ENCODE results near the gene ANO10.

ANO10 gene

DNA sequence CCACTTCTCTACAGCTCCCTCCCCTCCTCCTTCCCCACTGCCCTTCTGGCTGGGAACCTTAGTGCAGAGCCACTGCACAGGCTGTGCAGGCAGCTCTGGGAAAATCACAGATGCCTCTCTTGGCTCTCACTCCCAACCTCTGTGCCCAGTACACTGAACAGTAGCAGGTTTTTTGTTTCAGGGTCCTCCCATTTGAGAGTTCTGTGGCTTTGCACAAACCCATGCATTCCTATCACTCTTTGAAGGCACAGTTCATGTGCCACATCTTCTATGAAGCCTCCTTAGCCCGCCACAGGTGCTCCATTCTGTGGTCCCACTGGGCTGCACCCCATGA lies 231.6 kb downstream of the ANO10 start:
- intact Hi-C loops (cut with DNase I) = no loop called here
- no peak for DNase-seq

DNA sequence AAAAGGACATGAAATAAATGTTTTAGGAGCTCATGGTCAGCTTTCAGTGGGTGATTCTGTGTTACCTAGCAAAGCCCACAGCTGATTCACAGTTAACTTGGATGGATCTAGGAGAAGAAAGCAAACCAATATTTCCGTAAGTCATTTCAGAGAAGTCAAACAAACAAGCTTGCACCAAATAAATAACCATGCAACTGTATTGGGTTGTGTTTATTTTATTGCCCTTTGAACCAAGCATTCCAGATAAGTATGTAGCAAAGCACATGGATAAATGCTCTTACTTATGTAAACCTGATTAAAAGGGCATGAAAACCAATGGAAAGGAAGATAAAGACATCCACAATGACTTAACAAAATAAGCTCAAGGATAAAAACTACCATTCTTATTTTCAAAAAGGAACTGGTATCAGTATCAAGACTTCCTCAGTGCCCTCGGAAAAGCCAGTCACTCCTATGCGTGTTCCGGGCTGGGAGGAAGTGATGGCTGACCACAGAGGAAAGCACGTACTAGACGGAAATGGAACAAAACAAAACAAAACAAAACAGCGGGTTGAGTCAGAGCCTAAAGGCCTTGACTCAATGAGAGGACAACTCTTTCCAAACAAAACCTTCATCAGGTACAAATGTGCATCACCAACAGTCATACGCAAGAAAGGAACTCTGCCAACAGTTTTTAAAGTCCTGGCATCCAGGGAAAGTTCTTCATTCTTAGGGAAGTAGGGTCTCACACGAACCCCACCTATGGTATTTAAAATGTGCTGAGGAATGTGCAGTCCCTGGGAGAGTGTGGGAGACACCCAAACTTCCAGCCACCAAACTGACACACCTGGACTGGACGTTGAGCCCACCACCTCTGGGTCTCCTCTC lies 232.2 kb downstream of the ANO10 start:
- intact Hi-C loops (cut with DNase I) = no loop called here

DNA sequence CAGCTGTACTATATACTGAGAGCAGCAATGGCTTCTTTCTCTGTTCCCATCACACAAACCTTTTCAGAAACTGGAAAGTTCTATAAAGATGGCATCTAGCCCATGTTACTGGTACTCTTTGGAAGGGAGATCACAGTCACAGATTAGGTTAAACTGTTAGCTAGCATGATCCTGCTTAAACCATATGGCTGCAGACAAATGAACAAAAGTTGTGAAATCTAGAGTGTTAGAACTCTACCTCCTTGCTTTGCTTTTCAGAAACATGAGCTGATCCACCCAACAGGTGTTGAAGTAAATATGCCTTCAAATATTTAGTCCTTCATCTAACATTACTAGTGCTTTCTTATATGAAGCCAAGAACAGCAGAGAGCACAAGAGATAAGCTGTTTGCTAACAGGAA lies 232.9 kb downstream of the ANO10 start:
- DNase-seq = no peak
- intact Hi-C loops (cut with DNase I) = no loop called here

More for the DNA sequence above, 232.2 kb downstream of the ANO10 start:
- DNase-seq = no peak

DNA sequence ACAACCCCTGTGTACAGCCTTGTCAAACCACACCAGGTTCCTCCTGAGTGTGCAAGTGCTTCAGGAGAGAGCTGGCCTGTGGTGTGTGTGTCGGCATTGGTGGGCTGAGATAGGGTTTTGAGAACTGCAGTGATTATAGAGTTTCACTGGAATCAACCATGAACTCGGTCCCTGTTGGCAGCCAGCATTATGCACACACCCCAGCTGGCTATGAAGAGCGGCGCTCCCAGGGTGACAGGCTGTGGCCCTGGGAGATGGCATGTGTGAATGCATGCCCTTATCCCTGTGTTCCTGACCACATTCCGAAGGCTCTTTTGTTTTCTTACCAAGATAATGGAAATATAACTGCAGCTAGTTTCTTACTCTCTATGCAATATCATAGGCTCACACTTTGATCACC lies 233.6 kb downstream of the ANO10 start:
- intact Hi-C loops (cut with DNase I) = no loop called here
- no peak for DNase-seq

DNA sequence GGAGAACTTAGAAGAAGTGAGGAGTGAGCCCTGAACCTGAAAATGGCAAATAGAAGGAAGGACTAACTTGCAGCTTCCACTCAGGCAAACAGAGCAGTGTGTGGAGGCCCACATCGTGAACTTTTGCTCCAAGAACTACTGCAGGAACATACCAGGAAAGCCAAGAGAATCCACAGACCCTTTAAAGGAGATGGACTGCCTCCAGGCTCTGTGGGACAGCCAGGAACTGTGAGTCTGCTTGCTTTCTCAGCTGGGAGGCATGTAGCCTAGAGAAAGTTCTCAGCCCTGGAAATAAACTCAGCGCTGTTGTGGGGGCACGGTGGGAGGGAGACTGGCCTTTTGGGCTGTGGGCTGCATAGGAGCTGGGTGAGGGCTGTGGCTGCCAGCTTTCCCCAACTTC lies 242.5 kb downstream of the ANO10 start:
- no peak for DNase-seq
- intact Hi-C loops (cut with DNase I) = no loop called here

DNA sequence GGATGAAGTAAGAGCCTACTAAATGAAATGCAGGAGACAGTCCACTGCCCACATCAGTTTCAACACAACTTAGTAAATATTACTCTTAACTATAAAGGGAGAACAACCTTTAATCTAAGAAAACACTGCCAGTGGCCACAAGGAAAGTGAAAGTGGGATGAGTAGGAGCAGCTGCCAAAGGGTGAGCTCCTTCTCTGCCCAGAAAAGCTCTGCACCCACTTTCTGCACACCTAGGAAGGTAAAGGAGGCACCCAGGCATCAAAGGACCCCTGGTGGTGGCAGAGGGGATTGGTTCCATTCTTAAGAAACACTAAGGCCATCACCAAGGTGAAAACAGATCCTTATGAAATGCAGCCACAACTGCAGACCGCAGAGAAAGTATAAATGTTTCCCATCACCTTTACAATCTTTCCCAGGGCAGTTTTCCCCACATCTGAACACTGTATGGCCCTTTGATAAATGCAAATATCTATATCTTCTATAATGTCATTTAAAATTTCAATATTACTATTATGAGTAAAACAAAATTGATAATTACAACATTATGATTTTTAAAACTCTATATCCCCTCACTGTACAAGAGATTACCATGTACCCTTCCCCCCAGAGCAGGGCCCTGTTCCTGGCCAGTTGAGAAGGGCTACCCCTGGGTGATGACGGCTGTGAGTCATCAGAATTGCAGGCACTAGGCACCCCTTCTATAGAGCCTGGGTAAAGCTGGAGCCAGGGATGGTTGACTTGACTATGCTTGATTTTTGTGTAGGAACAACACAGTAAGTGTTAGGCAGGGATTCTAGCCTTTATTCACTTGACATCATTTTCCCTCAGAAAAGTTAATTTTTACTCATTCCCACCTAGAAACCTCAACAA lies 243.5 kb downstream of the ANO10 start:
- intact Hi-C loops (cut with DNase I) = no loop called here
- DNase-seq = no peak

DNA sequence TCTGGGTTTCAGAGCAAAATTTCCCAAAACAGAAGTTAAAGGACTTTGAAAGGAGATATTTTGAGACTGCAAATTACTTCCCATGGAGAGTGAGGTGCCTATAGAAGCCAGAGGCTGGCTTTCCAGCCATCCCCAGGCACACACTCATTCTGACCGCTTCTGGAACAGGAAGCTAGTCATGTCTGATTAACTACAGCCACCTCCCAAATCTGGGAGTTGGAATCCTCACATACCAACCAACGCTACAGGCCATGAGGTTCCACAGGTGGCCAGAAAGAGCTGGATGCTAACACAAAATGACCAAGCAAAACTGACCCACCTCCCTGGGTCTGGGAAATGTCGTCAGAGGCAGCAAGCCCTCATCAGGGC lies 248.3 kb downstream of the ANO10 start:
- DNase-seq = no peak
- intact Hi-C loops (cut with DNase I) = no loop called here

DNA sequence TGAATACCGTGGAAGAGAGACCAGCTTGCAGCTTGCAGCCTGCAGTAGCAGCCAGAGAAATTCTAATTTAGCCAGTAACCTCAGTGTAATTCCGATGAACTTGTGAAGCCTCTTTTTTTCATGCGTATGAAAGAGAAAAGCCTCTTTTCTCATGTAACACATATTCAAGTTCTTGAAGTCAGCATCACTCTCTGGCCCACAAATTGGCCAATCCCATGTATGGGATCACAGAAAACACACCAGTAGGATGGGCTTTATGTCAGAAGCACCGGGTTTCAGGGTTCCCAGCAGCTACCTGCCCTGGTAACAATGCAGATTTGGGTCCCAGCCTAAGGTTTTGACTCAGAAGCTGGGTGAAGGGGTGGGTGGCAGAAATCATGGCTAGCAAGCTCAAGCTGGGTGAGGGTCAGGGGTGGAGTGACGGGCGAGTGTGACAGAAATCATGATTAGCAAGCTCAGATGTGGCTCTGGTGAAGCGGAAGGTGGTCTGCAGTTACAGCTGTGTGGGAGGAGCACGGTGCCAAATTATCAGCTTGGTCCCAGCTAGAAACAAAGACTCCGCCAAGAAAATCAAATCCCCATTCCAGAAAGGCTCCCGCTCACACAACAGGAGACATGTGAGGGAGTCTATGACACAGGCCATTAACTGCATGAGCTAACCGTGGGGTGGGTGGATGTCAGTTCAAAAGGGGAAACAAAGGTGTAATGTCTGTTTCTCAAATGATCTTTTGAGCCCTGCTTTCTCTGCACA lies 248.8 kb downstream of the ANO10 start:
- intact Hi-C loops (cut with DNase I) = no loop called here
- peak in 1 of 10 donors; percentile 57 for DNase-seq

DNA sequence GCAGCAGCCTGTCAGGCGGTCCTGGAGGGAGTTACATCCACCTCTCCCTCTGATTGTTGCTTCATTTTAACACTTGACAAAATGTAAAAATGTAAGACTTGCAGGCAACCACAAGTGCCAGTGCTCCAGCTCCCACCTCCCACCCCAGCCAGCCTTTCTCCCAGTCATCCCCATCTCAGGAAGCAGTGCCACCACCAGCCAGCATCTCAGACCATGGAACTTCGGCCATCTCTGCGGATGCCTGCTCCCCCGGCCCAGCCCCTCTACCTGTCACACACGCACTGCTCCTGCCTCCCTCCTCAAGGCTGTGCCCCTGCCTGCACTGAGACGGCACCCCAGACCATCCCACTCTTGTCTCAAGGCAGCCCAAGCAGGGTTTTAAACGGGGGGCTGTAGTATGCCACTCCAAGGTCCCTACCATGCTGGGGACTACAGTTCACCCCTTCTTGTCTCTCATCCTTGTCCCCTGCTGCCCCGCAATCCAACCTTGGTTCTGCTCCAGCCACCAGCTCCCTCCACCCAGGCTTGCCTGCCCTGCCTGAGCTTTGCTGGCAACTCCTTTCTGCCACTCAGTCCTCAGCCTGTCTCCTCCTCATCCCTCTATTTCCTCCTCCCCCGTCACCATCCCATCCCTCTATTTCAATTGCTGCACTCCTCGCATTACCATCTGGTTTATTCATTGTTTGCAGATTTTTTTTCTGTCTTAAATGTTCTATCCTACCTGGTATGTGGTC lies 249.6 kb downstream of the ANO10 start:
- intact Hi-C loops (cut with DNase I) = no loop called here
- DNase-seq = peak in 2 of 10 donors; percentile 72 to 79

DNA sequence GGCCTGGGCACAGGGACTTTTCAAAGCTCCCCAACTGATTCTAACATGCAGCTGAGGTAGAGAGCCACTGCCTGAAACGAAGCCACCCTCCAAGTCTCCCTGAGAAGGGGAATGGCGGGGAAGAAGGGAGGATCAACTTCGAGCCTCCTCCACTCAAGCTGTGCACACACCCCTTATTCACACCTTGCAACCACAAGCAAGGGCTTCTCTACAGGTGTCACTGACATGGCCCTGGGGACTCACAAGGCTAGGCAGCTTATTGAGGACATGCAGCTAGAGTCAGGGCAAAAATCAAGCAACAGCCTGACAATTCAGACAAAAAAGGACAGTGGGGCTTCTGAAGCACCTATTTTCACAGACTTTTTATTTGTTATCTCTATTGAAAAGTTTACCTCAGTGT lies 250.3 kb downstream of the ANO10 start:
- intact Hi-C loops (cut with DNase I) = no loop called here

DNA sequence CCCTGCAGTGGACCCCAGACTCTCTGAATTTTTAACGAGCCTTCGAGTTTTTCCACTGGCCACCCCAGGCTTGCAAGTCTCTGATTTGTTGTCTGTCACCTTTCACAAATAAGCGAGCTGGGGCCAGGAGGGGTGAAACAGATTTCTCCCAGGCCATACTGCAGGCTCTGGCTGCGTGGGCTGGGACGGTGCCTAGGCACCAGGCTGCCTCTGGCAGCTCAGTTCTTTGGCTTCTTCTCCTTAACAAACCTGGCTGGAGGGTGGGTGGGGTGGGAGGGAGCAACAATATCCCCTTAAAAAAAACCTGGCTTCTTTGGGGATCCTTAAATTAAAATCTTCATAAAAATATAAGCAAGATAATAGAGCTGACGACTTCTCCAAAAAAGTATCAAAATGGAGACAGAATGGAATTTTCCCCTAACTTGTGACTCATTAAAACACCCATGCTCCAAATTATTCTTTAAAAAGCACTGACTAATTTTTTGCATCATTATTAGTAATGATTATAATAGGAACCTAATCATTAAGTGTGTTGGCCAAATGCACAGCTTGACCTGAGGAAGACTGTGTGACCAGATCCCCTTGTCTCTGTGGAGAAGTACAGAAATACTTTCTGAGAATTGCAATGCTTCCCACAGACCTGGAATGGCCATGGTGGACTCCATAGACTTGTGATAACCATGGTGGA lies 251.4 kb downstream of the ANO10 start:
- DNase-seq = no peak
- intact Hi-C loops (cut with DNase I) = no loop called here

More for the DNA sequence above, 250.3 kb downstream of the ANO10 start:
- DNase-seq = no peak

DNA sequence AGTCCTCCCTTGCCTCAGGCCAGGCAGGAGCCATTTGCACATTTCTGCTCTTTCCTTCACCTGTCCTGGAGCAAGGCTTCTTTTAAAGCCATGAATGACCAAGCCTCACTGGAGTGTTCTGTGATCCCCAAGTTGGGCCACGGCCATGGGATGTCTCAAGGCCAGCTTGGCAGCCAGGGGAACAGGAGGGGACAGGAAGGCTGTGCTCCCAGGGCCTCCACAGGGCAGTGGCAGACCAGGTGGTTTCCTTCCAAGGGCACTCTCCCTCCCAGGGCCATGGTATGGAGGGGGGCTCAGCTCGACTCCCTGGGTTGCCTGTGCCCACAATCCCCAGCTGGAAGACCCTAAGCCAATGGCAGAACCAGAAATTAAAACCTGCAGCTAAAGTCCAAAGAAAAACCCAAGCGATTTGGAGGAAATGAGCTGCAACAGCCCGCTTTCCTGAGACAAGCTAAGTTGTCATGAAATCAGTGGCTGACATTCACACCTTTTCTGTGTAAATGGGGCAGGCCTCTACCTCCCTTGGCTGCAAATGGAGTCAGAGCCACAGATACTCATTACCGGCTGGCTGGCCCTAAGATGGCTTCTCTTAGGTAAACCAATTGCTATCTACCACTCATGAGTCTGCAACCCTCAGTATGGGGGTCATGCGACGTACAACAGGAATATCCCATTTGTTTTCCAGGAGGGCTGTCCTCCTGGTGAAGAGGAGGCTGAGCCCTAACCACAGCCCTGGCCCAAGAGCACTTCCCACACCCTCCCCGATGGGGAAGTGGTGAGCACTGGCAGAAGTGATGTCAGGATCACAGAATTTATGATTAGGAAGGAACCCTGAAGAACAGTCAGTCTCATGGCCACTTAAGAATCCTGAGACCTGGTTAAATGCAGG lies 252.2 kb downstream of the ANO10 start:
- DNase-seq = no peak
- intact Hi-C loops (cut with DNase I) = no loop called here

DNA sequence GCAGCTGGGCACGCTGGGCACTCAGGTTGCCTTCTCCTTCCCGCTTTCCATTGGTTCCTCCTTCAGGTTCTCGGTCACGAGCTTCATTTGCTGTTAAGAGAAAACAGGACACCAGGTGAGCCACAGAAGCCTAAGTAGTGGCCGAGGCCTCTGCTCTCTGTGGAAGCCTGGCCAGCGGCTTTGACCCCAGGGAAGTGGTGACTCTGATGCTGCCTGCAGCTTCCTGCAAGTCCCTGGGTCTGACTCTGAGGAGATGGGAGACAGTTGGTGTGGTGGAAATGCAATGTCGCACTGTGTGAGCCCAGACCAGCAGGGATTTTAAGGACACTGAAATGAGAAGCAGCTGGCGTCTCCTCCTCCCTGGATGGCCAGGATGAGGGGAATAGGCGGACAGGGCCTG lies 254.9 kb downstream of the ANO10 start:
- DNase-seq = no peak
- intact Hi-C loops (cut with DNase I) = no loop called here

DNA sequence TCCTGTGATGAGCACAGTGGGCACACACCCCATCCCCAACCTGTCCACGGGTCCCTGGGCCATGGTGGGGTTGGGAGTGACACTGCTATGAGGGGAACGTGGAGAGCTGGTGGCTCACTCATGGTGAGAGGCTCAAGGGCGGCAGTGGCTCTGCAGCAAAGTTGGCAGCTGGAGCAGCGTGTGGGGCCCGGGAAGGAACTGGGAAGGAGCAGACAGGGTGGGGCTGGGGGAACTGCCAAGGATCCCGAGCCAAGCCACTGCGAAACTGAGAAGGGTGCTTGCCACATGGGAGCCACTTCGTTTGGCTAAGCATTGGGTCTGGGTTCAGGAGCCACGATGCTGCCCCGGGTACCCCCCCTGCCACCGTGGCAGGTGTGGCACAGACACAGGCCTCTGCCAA lies 255.3 kb downstream of the ANO10 start:
- no peak for DNase-seq

DNA sequence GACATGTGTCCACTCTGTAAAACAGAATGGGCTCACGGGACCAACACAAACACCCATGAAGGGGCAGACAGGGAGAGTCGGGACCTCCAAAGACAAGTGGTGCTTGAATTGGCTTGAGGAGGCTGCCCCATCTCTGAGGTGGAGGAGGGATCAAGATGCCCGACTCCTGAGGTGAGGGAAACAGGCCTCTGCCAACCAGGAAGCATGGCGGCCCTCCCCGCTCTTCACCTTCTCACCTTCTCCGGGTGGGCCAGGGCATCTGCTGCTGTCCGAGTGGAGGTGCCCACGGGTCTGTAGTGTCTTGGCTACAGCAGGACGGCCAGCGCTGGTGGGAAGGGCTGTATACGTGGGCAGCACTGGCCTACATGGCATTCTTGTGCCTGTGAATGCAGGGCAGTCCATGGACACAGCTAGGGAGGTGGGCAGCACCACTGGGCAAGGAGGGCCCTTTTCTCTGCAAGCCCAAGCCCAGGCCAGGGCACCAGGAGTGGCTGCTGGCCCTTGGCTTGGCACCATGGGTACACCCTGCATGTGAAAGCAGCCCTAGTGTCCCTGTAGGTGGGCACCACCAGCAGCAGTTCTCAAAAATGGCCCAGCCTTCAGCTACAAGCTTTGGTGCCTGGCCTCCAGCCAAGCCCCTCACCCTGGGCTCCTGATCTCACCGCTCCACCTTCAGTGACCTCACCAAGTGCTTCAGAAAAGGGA lies 256.1 kb downstream of the ANO10 start:
- intact Hi-C loops (cut with DNase I) = no loop called here
- DNase-seq = no peak

More for the DNA sequence above, 255.3 kb downstream of the ANO10 start:
- intact Hi-C loops (cut with DNase I) = no loop called here

DNA sequence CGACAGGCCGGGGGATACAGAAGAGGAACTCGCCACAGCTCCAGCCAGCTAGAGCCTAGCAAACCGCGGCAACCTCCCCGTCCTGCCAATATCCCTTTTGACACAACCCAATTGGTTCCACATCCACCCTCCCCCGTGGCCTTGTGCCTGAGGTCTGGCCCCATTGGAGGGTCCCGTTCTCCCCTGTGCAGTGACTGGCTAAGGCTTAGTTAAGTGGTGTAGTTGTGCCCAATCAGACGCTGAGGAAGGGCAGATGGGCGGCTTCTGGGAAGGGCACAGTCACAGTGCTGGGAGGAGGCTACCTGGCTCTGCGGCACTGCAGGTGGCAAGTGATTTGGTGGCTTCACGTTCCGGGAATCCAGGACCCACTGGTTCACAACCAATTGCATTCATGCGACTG lies 256.9 kb downstream of the ANO10 start:
- no peak for DNase-seq
- intact Hi-C loops (cut with DNase I) = no loop called here

DNA sequence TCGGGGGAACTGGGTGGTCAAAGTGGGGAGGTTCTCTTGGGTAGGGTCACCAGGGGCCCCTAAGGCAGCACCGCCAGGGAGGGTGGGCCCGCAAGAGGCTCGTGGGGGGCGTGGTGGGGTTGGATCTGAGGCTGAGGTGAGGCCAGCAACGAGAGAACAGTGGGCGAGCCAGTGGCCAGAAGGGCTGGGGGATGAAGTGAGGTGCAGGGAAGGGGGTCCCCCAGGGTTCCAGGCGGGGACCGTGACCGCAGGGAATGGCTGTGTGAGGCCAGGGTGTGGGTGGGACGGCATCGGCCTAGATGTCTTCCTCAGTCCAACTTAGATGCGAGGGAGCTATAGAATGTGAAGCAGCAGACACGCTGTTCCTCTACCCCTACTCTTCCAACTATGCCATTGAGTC lies 257.3 kb downstream of the ANO10 start:
- intact Hi-C loops (cut with DNase I) = no loop called here

DNA sequence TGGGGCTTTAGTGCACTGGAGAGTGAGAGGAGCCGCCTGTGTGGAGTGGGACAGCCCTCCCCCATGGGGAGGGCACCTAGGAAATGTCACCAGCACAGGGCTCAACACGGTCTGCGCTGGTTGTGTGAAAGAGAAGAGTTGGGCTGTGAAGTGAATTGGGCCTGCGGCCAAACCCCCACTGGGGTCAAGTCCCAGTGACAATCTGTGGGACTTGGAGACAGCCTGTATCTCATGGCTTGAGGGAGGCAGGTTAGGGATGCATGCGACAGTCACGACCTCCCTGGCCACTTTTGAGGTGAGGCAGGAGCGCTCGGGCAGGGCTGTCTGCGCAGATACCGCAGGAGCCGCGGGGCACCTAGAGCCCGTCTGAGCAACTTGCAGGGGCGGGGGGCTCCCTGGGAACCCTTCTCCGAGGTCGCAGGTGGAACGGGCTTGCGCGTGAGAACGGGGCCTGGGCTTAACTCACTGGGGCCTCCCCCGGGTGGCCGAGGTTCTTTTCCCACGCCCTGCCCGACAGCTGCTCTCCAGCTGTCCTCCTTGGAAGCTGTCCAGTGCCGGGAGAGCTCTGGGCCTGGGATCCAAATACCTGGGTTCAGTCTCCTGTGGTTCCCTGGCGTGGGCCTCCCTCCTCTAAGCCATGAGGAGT lies 258.1 kb downstream of the ANO10 start:
- intact Hi-C loops (cut with DNase I) = no loop called here

More for the DNA sequence above, 257.3 kb downstream of the ANO10 start:
- DNase-seq = no peak

More for the DNA sequence above, 258.1 kb downstream of the ANO10 start:
- DNase-seq = no peak

Measured in posterior cingulate gyrus (tissue), 11 donors.